ENCODE results near the gene MVD. TPM values are rescaled to one million over a fixed set of nuclear protein-coding genes. Genes with fewer than 3 reads are reported as not detected.
A peak's percentile ranks its signal among the peaks of the same experiment; 100 is the strongest.

Gene MVD, protein sequence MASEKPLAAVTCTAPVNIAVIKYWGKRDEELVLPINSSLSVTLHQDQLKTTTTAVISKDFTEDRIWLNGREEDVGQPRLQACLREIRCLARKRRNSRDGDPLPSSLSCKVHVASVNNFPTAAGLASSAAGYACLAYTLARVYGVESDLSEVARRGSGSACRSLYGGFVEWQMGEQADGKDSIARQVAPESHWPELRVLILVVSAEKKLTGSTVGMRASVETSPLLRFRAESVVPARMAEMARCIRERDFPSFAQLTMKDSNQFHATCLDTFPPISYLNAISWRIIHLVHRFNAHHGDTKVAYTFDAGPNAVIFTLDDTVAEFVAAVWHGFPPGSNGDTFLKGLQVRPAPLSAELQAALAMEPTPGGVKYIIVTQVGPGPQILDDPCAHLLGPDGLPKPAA
- total RNA-seq (10 to 100 TPM; 52.3 to 81.4 (median 63.4) TPM), total RNA-seq (14.3 to 63.8 (median 42.9) reads per million in 29 experiments)
- total RNA-seq (2013): 29.6 TPM

DNA sequence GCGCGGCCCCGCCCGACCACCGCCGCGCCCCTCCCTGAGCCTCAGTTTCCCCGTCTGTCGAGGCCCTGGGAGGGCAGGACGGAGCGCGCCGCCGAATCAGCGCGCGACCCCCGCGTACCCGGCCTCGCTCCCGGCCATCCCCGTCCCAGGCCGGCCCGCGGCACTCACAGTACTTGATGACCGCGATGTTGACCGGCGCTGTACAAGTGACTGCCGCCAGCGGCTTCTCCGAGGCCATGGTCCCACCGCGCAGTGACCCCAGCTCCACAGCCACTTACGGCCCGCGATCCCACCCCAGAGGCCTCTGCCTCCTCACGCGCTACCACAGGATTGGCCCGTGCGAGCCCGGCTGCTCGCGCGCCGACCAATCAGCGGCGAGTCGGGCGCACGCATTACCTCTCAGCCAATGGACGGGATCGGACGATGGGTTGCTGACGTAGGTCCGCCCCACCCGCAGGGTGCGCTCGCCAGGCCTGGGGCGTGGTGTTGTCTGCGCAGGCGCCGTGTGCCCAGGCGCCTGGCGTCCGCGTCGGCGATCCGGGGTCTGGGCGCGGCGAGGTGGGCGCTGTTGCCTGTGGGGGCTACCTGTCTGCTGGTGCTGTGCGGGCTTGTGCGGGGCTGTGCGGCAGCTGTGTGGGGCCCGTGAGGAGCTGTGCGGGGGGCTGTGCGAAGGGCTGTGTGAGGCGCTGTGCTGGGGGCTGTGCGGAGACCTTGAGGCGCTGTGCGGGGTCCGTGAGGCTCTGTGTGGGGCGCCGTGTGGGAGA is at the start of gene MVD:
Gene MVD, minus strand, starts transcription at position 249 of the 764 bp plus-strand sequence. Its CDS starts 11 bp downstream, at position 238.
- no peaks in the 10 kb centered on the region for H3K27me3 ChIP-seq (replicated peaks in 1 of 2; ENCODE audit: control insufficient read depth in 2 of 2, extremely low read depth in 1 of 2, insufficient read depth in 2 of 2, low read length in 1 of 2)
- Mint-ChIP-seq H3K36me3 (no peaks in the 10 kb centered on the region), H3K4me3 (peak within 1 kb of the TSS; percentile 87 to 94 (median 87)), H3K4me1 (peaks cover 12 to 24% (median 20%) of the 10 kb centered on the region in 3 donors), H3K9me3 (no peaks in the 10 kb centered on the region), H3K27ac (peak within 1 kb of the TSS; percentile 88 to 91), H3K27me3 (no peaks in the 10 kb centered on the region)
- DNase-seq (peak; percentile 88 to 98 (median 94)), ATAC-seq (replicated peaks in 1 of 4) (peak; percentile 97 to 99 (median 98))
- WGBS (ENCODE audit: insufficient coverage): under 1% methylated on average over 88 of the region's 88 CpGs
- ChIA-PET POLR2A (no interaction called here), CTCF (interaction anchor here in 1 of 2 donors (0.6 to 1.1 kb wide), 2 partner anchors 23 to 143 kb away, joined by 3 to 8 read pairs; no protein-coding TSS in a partner anchor)
- H3K36me3 ChIP-seq (ENCODE audit: control insufficient read depth in 2 of 2, extremely low read depth in 1 of 2, insufficient read depth in 1 of 2, low read length in 1 of 2): peaks cover 0 to 2% of the 10 kb centered on the region in 2 donors
- H3K4me3 ChIP-seq (ENCODE audit: control insufficient read depth in 1 of 2, extremely low read depth in 1 of 2, low read length in 1 of 2): peak within 1 kb of the TSS; percentile 83 to 85
- H3K27ac ChIP-seq (ENCODE audit: low read length): peak within 1 kb of the TSS; percentile 79
- H3K9me3 ChIP-seq: no peaks in the 10 kb centered on the region
- peaks cover 6 to 16% of the 10 kb centered on the region in 2 experiments for H3K4me1 ChIP-seq (ENCODE audit: control insufficient read depth in 1 of 2, extremely low read depth in 1 of 2, insufficient read depth in 2 of 2, low read length in 2 of 2)

DNA sequence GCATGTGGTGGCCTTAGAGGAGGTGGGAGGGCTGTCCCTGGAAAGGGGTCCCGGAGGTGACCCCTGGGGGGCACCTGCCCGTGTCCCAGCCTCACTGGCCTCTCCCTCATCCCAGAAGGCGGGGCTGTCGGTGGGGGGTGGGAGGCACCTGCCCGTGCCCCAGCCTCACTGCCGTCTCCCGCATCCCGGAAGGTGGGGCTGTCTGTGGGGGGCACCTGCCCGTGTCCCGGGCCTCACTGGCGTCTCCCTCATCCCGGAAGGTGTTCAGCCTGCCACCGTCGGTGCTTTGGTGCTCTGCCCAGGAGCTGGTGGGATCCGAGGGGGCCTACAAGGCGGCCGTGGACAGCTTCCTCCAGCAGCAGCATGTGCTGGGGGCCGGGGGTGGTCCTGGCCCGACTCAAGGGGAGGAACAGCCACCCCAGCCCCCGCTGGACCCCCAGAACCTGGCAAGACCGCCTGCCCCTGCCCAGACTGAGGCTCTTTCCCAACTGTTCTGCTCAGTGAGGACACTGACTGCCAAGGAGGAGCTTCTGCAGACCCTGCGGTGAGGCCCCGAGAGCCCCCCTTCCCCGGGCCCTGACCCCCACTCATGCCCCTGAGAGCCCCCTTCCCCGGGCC is 49.6 kb upstream of the MVD start:
- Histone ChIP-seq H3K27me3 (replicated peaks in 1 of 2; ENCODE audit: control insufficient read depth in 2 of 2, extremely low read depth in 1 of 2, insufficient read depth in 2 of 2, low read length in 1 of 2) (no peaks in the 10 kb centered on the region), H3K36me3 (ENCODE audit: control insufficient read depth in 2 of 2, extremely low read depth in 1 of 2, insufficient read depth in 1 of 2, low read length in 1 of 2) (peaks cover 20 to 53% of the 10 kb centered on the region in 2 donors), H3K27ac (ENCODE audit: low read length) (no peak overlapping the region), H3K4me3 (ENCODE audit: control insufficient read depth in 1 of 2, extremely low read depth in 1 of 2, low read length in 1 of 2) (no peak overlapping the region), H3K4me1 (ENCODE audit: control insufficient read depth in 1 of 2, extremely low read depth in 1 of 2, insufficient read depth in 2 of 2, low read length in 2 of 2) (peaks cover 2 to 20% of the 10 kb centered on the region in 2 experiments), H3K9me3 (no peaks in the 10 kb centered on the region)
- Mint-ChIP-seq H3K4me1 (peaks cover 3 to 12% (median 4%) of the 10 kb centered on the region in 3 donors), H3K27me3 (no peaks in the 10 kb centered on the region), H3K9me3 (no peaks in the 10 kb centered on the region), H3K4me3 (no peak overlapping the region), H3K27ac (peak overlapping the region in 1 of 2 donors; percentile 16), H3K36me3 (peaks cover 5% of the 10 kb centered on the region)
- CTCF ChIA-PET: no interaction called here
- DNase-seq (no peak), ATAC-seq (replicated peaks in 1 of 4) (no peak)
- 86% methylated on average over 20 of the region's 25 CpGs for WGBS (ENCODE audit: insufficient coverage)
- POLR2A ChIA-PET: interaction anchor here in 1 of 2 donors (0.8 kb wide), 1 partner anchor 62 kb away, joined by 7 read pairs; no protein-coding TSS in a partner anchor

DNA sequence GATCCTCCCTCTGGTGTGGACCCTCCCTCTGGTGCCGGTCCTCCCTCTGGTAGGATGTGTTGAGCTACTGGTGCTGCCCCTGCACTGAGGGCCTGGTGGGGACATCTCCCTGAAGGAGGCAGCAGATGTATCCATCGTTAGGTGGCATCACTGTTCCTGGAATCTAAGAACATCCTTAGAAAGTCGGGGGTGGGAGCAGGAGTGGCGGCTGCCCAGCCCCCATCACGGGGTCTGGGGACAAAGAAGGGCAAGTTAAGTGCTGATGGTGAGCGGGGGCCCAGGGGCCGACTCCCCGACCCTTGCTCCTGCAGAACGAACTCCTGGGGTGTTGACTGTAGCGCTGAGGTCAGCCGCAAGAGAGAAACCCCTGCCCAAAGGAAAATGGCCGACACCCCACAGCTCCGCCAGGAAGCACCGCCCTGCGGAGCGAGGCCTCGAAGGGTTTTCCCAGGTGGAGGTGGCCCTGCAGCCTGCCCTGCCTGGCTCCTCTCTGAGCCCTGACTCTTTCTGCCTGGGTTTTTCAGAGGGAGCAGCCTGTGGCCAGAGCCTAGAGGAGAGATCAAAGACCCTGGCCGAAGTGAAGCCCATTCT is 49.0 kb upstream of the MVD start:
- H3K4me3 ChIP-seq (ENCODE audit: control insufficient read depth in 1 of 2, extremely low read depth in 1 of 2, low read length in 1 of 2): no peak overlapping the region
- H3K4me1 ChIP-seq (ENCODE audit: control insufficient read depth in 1 of 2, extremely low read depth in 1 of 2, insufficient read depth in 2 of 2, low read length in 2 of 2): peaks cover 8 to 26% of the 10 kb centered on the region in 2 experiments
- DNase-seq: no peak
- no peaks in the 10 kb centered on the region for H3K27me3 Mint-ChIP-seq
- peaks cover 20 to 47% of the 10 kb centered on the region in 2 donors for H3K36me3 ChIP-seq (ENCODE audit: control insufficient read depth in 2 of 2, extremely low read depth in 1 of 2, insufficient read depth in 1 of 2, low read length in 1 of 2)
- no peak for ATAC-seq (replicated peaks in 1 of 4)
- H3K27ac Mint-ChIP-seq: peak overlapping the region; percentile 22 to 39
- H3K9me3 ChIP-seq: no peaks in the 10 kb centered on the region
- no peaks in the 10 kb centered on the region for H3K36me3 Mint-ChIP-seq
- H3K4me1 Mint-ChIP-seq: peaks cover 10 to 18% (median 10%) of the 10 kb centered on the region in 3 donors
- H3K27ac ChIP-seq (ENCODE audit: low read length): no peak overlapping the region
- H3K4me3 Mint-ChIP-seq: no peak overlapping the region
- 89% methylated on average over 15 of the region's 18 CpGs for WGBS (ENCODE audit: insufficient coverage)
- H3K27me3 ChIP-seq (replicated peaks in 1 of 2; ENCODE audit: control insufficient read depth in 2 of 2, extremely low read depth in 1 of 2, insufficient read depth in 2 of 2, low read length in 1 of 2): no peaks in the 10 kb centered on the region
- CTCF ChIA-PET: no interaction called here
- H3K9me3 Mint-ChIP-seq: no peaks in the 10 kb centered on the region
- POLR2A ChIA-PET: no interaction called here

DNA sequence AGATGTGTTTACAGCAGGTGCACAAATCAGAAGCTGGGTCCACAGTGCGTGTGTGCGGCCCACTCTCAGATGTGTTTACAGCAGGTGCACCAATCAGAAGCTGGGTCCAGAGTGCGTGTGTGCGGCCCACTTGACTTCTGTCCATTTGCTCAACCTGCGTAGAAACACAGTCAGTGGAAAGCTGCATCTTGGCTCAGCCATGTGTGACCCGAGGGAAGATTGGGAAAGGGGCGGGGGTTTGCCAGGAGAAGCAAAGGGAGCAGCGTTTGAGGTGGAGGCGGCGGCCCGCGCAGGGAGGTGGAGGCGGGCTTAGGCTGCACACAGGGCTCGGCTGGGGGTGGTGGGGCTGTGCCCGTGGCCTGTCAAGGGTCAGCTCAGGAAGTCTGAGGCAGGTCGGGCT is 47.7 kb upstream of the MVD start:
- Mint-ChIP-seq H3K27me3 (no peaks in the 10 kb centered on the region), H3K4me1 (peaks cover 10 to 20% (median 10%) of the 10 kb centered on the region in 3 donors), H3K9me3 (no peaks in the 10 kb centered on the region), H3K4me3 (no peak overlapping the region), H3K36me3 (no peaks in the 10 kb centered on the region), H3K27ac (no peak overlapping the region)
- H3K4me3 ChIP-seq (ENCODE audit: control insufficient read depth in 1 of 2, extremely low read depth in 1 of 2, low read length in 1 of 2): no peak overlapping the region
- peaks cover 9 to 30% of the 10 kb centered on the region in 2 experiments for H3K4me1 ChIP-seq (ENCODE audit: control insufficient read depth in 1 of 2, extremely low read depth in 1 of 2, insufficient read depth in 2 of 2, low read length in 2 of 2)
- CTCF ChIA-PET: no interaction called here
- H3K27me3 ChIP-seq (replicated peaks in 1 of 2; ENCODE audit: control insufficient read depth in 2 of 2, extremely low read depth in 1 of 2, insufficient read depth in 2 of 2, low read length in 1 of 2): no peaks in the 10 kb centered on the region
- POLR2A ChIA-PET: interaction anchor here in 1 of 2 donors (0.6 kb wide), 1 partner anchor 217 kb away, joined by 4 read pairs; no protein-coding TSS in a partner anchor
- H3K27ac ChIP-seq (ENCODE audit: low read length): no peak overlapping the region
- peaks cover 18 to 34% of the 10 kb centered on the region in 2 donors for H3K36me3 ChIP-seq (ENCODE audit: control insufficient read depth in 2 of 2, extremely low read depth in 1 of 2, insufficient read depth in 1 of 2, low read length in 1 of 2)
- H3K9me3 ChIP-seq: no peaks in the 10 kb centered on the region
- no peak for DNase-seq
- 86% methylated on average over 15 of the region's 16 CpGs for WGBS (ENCODE audit: insufficient coverage)
- no peak for ATAC-seq (replicated peaks in 1 of 4)

DNA sequence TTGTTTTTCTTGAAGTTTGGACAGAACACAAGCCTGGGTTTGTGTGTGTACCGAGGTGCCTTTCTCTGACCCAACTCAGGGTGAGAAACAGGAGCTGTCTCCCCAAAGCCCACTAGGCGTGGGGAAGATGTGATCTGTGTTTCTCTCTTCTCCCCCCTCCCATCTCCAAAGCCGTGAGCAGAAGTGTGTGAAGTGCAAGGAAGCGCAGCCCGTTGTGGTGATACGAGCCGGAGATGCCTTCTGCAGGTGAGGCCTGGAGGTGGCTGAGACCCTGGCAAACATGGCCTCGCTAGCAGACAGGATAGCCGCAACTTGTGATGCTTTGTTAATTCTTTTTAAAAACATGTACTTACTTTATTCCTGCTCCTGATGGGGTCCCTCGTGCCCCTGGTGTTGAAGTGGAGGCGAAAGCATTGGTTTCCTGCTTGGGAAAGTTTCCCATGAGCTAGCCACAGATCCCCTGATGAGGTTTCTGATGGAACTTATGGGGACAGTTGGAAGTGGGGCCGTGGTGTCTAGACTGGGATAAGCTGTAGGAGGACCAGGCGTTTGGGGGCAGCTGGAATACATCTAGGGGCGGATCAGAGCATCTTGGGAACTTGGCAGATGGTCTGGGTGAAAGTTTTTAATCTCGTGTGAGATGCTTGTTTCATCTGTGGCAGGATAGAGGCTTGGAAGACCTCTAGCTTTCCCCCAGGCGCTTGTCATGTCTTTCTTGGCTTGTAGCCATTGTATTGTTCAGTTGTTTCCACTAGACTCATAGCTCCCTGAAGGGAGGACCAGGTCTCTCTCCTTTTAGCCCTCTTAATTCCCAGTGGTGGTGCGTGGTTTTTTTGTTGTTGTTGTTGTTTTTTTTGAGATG is 44.3 kb upstream of the MVD start:
- CTCF ChIA-PET: interaction anchor here in 1 of 2 donors (0.6 kb wide), 1 partner anchor 137 kb away, joined by 3 read pairs; the partner anchor contains the start of gene ZC3H18
- peaks cover 19 to 60% of the 10 kb centered on the region in 2 experiments for H3K4me1 ChIP-seq (ENCODE audit: control insufficient read depth in 1 of 2, extremely low read depth in 1 of 2, insufficient read depth in 2 of 2, low read length in 2 of 2)

More for the DNA sequence above, 44.3 kb upstream of the MVD start:
- Mint-ChIP-seq H3K4me1 (peaks cover 43 to 51% (median 43%) of the 10 kb centered on the region in 3 donors), H3K4me3 (peak overlapping the region; percentile 75 to 78 (median 77)), H3K9me3 (no peaks in the 10 kb centered on the region), H3K36me3 (peaks cover 3% of the 10 kb centered on the region), H3K27me3 (no peaks in the 10 kb centered on the region), H3K27ac (peak overlapping the region; percentile 74 to 81)
- peak overlapping the region; percentile 77 for H3K27ac ChIP-seq (ENCODE audit: low read length)
- no peaks in the 10 kb centered on the region for H3K9me3 ChIP-seq
- no peaks in the 10 kb centered on the region for H3K27me3 ChIP-seq (replicated peaks in 1 of 2; ENCODE audit: control insufficient read depth in 2 of 2, extremely low read depth in 1 of 2, insufficient read depth in 2 of 2, low read length in 1 of 2)
- WGBS (ENCODE audit: insufficient coverage): 47% methylated on average over 5 of the region's 17 CpGs
- peak overlapping the region; percentile 85 to 88 for H3K4me3 ChIP-seq (ENCODE audit: control insufficient read depth in 1 of 2, extremely low read depth in 1 of 2, low read length in 1 of 2)
- POLR2A ChIA-PET: no interaction called here
- peak in 1 of 35 experiments; percentile 40 for DNase-seq
- no peak for ATAC-seq (replicated peaks in 1 of 4)
- H3K36me3 ChIP-seq (ENCODE audit: control insufficient read depth in 2 of 2, extremely low read depth in 1 of 2, insufficient read depth in 1 of 2, low read length in 1 of 2): peaks cover 3 to 16% of the 10 kb centered on the region in 2 donors
